Measurements from ENCODE around the gene RAD18.

Gene RAD18

DNA sequence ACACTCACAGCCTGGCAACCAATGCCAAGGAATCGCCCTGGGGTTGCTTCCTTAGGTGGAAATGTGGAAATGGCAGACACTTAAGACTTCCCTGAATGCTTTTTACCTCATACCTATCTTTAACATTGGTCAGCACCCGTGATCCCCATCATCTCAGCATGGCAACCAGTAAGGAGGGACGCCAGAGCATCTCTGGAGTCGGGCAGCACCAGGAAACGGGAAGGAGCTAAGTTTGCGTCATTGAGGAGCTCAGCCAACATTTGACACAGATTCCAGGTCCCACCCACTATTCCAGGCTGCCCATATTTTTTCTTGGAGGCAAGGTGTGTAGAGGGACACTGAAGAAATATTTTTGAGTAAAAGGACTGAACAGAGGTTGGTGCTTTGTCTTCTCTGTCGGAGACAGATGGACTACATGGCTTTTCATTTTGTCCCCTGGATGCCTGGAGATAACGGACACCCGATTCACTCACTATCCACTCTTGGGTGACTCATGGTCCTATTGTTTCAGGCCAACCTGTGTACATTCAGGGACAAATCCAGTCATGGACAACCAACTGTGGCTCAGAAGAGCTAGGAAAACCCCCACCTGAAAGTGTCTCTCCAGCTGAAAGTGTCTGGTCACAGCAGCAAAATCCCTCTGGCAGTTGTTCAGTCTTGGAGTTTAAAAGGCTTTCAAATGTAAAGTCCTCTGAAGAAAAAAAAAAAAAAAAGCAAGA lies 123.5 kb downstream of the RAD18 start:
- Histone ChIP-seq H3K27ac (no peak overlapping the region), H3K4me1 (peaks cover 0 to 6% (median 0%) of the 10 kb centered on the region in 10 experiments; a peak in 4 of 20 replicates), H3K27me3 (no peaks in the 10 kb centered on the region), H4K20me1 (no peaks in the 10 kb centered on the region), H3K9me3 (replicated peaks in 1 of 11) (no peaks in the 10 kb centered on the region), H3K4me2 (no peak overlapping the region), H3K36me3 (peaks cover 0 to 17% (median 0%) of the 10 kb centered on the region in 11 experiments; a peak in 5 of 22 replicates), H3K9ac (no peak overlapping the region), H3K4me3 (no peak overlapping the region)
- TF ChIP-seq Cebpa-rat (IDR thresholded peaks at IDR 0.05): no peak

- Histone ChIP-seq H3K27me3 (no peaks in the 10 kb centered on the region), H3K4me3 (no peak overlapping the region), H3K36me3 (peaks cover 0 to 17% (median 0%) of the 10 kb centered on the region in 11 experiments; a peak in 5 of 22 replicates), H3K4me2 (no peak overlapping the region), H3K4me1 (peaks cover 0 to 6% (median 0%) of the 10 kb centered on the region in 10 experiments; a peak in 4 of 20 replicates), H3K27ac (no peak overlapping the region), H3K9ac (no peak overlapping the region), H3K9me3 (replicated peaks in 1 of 11) (no peaks in the 10 kb centered on the region), H4K20me1 (no peaks in the 10 kb centered on the region)
- TF ChIP-seq Cebpa-rat (IDR thresholded peaks at IDR 0.05): no peak
Measured at GRCh38 chr3:8838765-8839423, 124.4 kb downstream of the RAD18 start.

DNA sequence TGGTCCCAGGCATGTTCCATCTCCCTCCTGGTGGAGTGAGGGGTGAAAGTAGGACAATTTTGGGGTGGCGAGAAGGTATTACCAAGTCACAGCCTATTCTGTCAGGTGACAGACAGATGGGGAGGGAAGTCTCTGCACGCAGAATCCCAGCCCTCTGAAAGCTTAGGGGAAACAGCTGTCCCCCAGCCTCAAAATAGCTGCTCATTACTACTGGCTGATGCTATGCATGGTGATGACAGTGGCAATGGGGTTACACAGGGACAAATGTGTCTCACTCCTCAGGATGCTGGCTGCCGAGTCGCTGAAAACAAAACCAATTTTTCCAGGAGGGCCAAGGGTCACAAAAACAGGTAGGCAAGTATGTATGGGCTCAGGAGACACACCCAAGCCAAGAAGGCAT lies 125.0 kb downstream of the RAD18 start:
- no peak overlapping the region for H3K9ac ChIP-seq
- H3K4me2 ChIP-seq: no peak overlapping the region
- H3K4me3 ChIP-seq: no peak overlapping the region
- H3K9me3 ChIP-seq (replicated peaks in 1 of 11): no peaks in the 10 kb centered on the region
- H3K4me1 ChIP-seq: peaks cover 0 to 1% (median 0%) of the 10 kb centered on the region in 10 experiments; a peak in 4 of 20 replicates
- TF ChIP-seq Cebpa-rat (IDR thresholded peaks at IDR 0.05): no peak
- H3K27ac ChIP-seq: no peak overlapping the region
- no peaks in the 10 kb centered on the region for H3K27me3 ChIP-seq
- peaks cover 0 to 17% (median 0%) of the 10 kb centered on the region in 11 experiments; a peak in 5 of 22 replicates for H3K36me3 ChIP-seq
- no peaks in the 10 kb centered on the region for H4K20me1 ChIP-seq

DNA sequence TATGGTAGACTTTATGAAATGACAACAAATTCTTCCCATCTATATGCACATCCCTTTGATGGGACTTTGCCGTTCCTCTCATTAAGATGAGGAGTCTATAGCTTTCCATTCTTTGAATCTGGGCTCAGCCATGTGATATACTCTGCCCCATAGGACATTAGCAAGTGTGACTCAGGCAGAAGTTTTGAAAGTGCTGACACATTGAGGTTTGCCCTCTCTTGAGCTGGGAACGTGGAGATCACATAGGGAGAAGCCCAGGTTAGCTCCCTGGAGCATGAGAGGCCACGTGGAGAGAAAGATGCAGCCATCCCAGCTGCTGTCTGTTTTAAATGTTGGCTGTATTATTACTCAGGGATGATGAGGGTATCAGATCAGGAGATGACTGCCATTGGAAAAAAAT lies 126.1 kb downstream of the RAD18 start:
- Histone ChIP-seq H3K27ac (no peak overlapping the region), H3K4me2 (no peak overlapping the region), H4K20me1 (no peaks in the 10 kb centered on the region), H3K9ac (no peak overlapping the region), H3K27me3 (no peaks in the 10 kb centered on the region), H3K4me3 (no peak overlapping the region), H3K36me3 (peaks cover 0 to 17% (median 0%) of the 10 kb centered on the region in 11 experiments; a peak in 5 of 22 replicates), H3K9me3 (replicated peaks in 1 of 11) (no peaks in the 10 kb centered on the region), H3K4me1 (no peaks in the 10 kb centered on the region)
- TF ChIP-seq Cebpa-rat (IDR thresholded peaks at IDR 0.05): no peak

DNA sequence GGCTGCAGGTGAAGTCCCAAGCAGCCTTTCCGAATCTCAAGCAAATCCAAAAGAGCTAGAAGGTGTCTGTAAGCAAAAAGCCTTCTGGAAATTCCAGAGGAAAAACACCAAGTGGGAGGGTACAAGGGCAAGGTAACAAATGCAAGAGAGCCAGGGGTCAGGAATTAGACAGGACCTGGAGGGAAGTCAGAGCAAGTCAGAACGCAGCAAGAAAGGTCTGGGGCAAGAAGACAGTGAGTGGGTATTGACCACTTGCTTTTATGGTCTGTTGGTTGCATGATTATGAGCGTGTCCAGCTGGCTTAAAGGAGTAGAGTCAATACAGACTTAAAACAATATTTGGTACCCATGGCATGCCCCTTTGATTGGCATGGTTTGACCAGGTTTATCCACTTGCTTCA lies 127.2 kb downstream of the RAD18 start:
- H3K4me1 ChIP-seq: no peaks in the 10 kb centered on the region
- TF ChIP-seq Cebpa-rat (IDR thresholded peaks at IDR 0.05): no peak
- H3K27ac ChIP-seq: no peak overlapping the region
- no peaks in the 10 kb centered on the region for H4K20me1 ChIP-seq
- H3K4me3 ChIP-seq: no peak overlapping the region
- peaks cover 0 to 17% (median 0%) of the 10 kb centered on the region in 11 experiments; a peak in 5 of 22 replicates for H3K36me3 ChIP-seq
- no peak overlapping the region for H3K9ac ChIP-seq
- no peak overlapping the region for H3K4me2 ChIP-seq
- H3K9me3 ChIP-seq (replicated peaks in 1 of 11): no peaks in the 10 kb centered on the region
- H3K27me3 ChIP-seq: no peaks in the 10 kb centered on the region

- Histone ChIP-seq H3K9me3 (replicated peaks in 1 of 11) (no peaks in the 10 kb centered on the region), H3K4me2 (no peak overlapping the region), H4K20me1 (no peaks in the 10 kb centered on the region), H3K4me3 (no peak overlapping the region), H3K4me1 (no peaks in the 10 kb centered on the region), H3K9ac (no peak overlapping the region), H3K27me3 (no peaks in the 10 kb centered on the region), H3K36me3 (peaks cover 0 to 17% (median 0%) of the 10 kb centered on the region in 11 experiments; a peak in 5 of 22 replicates), H3K27ac (no peak overlapping the region)
- no peak for TF ChIP-seq Cebpa-rat (IDR thresholded peaks at IDR 0.05)
Measured at GRCh38 chr3:8835385-8835784, 127.9 kb downstream of the RAD18 start.

- TF ChIP-seq Cebpa-rat (IDR thresholded peaks at IDR 0.05): no peak
Measured at GRCh38 chr3:8834974-8835373, 128.3 kb downstream of the RAD18 start.

DNA sequence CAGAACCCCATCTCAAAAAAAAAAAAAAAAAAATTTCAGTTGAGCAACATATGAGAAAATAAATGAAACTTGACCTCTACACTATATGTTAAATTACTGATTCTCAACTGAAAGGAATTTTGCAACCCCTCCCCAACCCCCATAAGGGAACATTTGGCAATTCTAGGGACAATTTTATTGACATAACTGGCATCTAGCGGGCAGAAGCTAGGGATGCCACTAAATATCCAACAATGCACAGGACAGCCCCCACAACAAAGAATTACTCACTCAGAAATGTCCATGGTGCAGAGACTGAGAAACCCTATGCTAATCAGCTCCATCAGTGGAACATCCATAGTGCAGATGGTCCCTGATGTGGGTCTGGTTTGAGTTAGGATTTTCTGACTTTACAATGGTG lies 135.6 kb downstream of the RAD18 start:
- H3K36me3 ChIP-seq: 0 out of 22 replicates have a peak, but pooled peaks cover 0 to 3% (median 0%) of the 10 kb centered on the region in 11 experiments
- no peaks in the 10 kb centered on the region for H3K27me3 ChIP-seq
- H3K9me3 ChIP-seq (replicated peaks in 1 of 11): no peaks in the 10 kb centered on the region
- no peak overlapping the region for H3K27ac ChIP-seq
- H3K4me2 ChIP-seq: no peak overlapping the region
- H3K9ac ChIP-seq: no peak overlapping the region
- no peaks in the 10 kb centered on the region for H3K4me1 ChIP-seq
- no peak for TF ChIP-seq Cebpa-rat (IDR thresholded peaks at IDR 0.05)
- no peaks in the 10 kb centered on the region for H4K20me1 ChIP-seq
- H3K4me3 ChIP-seq: no peak overlapping the region

More at GRCh38 chr3:8834974-8835373, 128.3 kb downstream of the RAD18 start:
- Histone ChIP-seq H4K20me1 (no peaks in the 10 kb centered on the region), H3K36me3 (peaks cover 0 to 15% (median 0%) of the 10 kb centered on the region in 11 experiments; a peak in 5 of 22 replicates), H3K9ac (no peak overlapping the region), H3K9me3 (replicated peaks in 1 of 11) (no peaks in the 10 kb centered on the region), H3K27me3 (no peaks in the 10 kb centered on the region), H3K27ac (no peak overlapping the region), H3K4me1 (no peaks in the 10 kb centered on the region), H3K4me2 (no peak overlapping the region), H3K4me3 (no peak overlapping the region)

Data from BLaER1 treated with 17β-estradiol and CSF1 and Interleukin-3, amounts not matched to agents 10 nM and 100 nM (cell line).